Ishikawa (cell line): ENCODE data around the gene CRYBG2.

ENCODE experiments used
- CEBPB ChIP-seq: IDR thresholded peaks from 2 replicates; pipeline ENCODE4 v1.6.1; 2012
- CREB1 ChIP-seq: IDR thresholded peaks from 2 replicates; pipeline ENCODE4 v1.6.1; 2012; ENCODE audit warnings: low read depth
- EGR1 ChIP-seq: IDR thresholded peaks from 2 replicates; pipeline ENCODE4 v1.6.1; 2012
- EP300 ChIP-seq: IDR thresholded peaks from 2 replicates; pipeline ENCODE4 v1.6.1; 2012; ENCODE audit warnings: borderline replicate concordance
- RAD21 ChIP-seq: IDR thresholded peaks from 2 replicates; pipeline ENCODE4 v1.6.1; 2012; ENCODE audit warnings: low read depth
- REST ChIP-seq: IDR thresholded peaks from 2 replicates; pipeline ENCODE4 v1.6.1; 2012; ENCODE audit warnings: low read depth, mild to moderate bottlenecking
- TAF1 ChIP-seq: IDR thresholded peaks from 2 replicates; pipeline ENCODE4 v1.6.1; 2012; ENCODE audit warnings: low read depth, mild to moderate bottlenecking
- TEAD4 ChIP-seq: IDR thresholded peaks from 2 replicates; pipeline ENCODE4 v1.6.1; 2012
- YY1 ChIP-seq: IDR thresholded peaks from 2 replicates; pipeline ENCODE4 v1.6.1; 2012; ENCODE audit warnings: low read depth
- TF ChIP-seq, protein P1 (sequence below): IDR thresholded peaks from 2 replicates; pipeline ENCODE4 v1.6.1; 2012
- TF ChIP-seq, protein P2 (sequence below): IDR thresholded peaks from 2 replicates; pipeline ENCODE4 v1.6.1; 2012

- no peak for TF ChIP-seq REST
- TF ChIP-seq EGR1: no peak
- TF ChIP-seq, protein P1, sequence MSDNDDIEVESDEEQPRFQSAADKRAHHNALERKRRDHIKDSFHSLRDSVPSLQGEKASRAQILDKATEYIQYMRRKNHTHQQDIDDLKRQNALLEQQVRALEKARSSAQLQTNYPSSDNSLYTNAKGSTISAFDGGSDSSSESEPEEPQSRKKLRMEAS: no peak
- no peak for TF ChIP-seq EP300
- TF ChIP-seq CEBPB: no peak
- TF ChIP-seq, protein P2, sequence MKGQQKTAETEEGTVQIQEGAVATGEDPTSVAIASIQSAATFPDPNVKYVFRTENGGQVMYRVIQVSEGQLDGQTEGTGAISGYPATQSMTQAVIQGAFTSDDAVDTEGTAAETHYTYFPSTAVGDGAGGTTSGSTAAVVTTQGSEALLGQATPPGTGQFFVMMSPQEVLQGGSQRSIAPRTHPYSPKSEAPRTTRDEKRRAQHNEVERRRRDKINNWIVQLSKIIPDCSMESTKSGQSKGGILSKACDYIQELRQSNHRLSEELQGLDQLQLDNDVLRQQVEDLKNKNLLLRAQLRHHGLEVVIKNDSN: no peak
- TF ChIP-seq YY1: no peak
- no peak for TF ChIP-seq TEAD4
- TF ChIP-seq RAD21: no peak
- TF ChIP-seq CREB1: no peak
- no peak for TF ChIP-seq TAF1
Measured at GRCh38 chr1:26324550-26324949, 29.4 kb downstream of the CRYBG2 start.
